ENCODE data around the gene PSENEN.

DNA sequence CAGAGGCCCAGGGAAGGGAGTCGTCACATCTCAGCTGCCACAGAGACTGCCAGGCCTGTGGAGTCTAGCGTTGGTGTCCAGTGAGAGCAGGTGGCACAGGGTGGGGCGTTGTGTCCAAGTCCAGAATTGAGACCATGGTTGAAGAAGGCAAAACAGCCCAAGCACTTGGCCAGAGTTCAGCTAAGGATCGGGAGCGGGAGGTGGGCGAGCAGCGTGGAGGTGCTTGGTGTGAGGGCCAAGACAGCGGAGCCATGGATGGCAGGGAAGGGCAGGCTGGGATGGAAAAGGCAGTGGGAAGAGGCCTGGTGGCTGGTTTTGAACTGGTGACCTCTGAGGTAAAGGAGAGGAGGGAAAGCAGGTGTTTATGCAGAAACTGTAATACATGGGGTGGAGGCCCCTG, 11.2 kb upstream of the PSENEN start:
- TF ChIP-seq, protein P1, sequence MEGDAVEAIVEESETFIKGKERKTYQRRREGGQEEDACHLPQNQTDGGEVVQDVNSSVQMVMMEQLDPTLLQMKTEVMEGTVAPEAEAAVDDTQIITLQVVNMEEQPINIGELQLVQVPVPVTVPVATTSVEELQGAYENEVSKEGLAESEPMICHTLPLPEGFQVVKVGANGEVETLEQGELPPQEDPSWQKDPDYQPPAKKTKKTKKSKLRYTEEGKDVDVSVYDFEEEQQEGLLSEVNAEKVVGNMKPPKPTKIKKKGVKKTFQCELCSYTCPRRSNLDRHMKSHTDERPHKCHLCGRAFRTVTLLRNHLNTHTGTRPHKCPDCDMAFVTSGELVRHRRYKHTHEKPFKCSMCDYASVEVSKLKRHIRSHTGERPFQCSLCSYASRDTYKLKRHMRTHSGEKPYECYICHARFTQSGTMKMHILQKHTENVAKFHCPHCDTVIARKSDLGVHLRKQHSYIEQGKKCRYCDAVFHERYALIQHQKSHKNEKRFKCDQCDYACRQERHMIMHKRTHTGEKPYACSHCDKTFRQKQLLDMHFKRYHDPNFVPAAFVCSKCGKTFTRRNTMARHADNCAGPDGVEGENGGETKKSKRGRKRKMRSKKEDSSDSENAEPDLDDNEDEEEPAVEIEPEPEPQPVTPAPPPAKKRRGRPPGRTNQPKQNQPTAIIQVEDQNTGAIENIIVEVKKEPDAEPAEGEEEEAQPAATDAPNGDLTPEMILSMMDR (optimal IDR thresholded peaks at IDR 0.05 in 1 of 3, IDR thresholded peaks at IDR 0.05 in 1 of 3, conservative IDR thresholded peaks at IDR 0.05 in 1 of 3; ENCODE audit: extremely low read depth in 1 of 3, insufficient read depth in 2 of 3, low read length in 3 of 3) = no peak
- no peak for TF ChIP-seq EZH2 (IDR thresholded peaks at IDR 0.05; ENCODE audit: low read length)

All from keratinocyte (primary cell).